ENCODE data around the gene CADM4.

- TF ChIP-seq CTCF (IDR thresholded peaks at IDR 0.05; ENCODE audit: low read depth, low read length, poor library complexity, severe bottlenecking), result no peak
- no peak for TF ChIP-seq EZH2phosphoT487 (IDR thresholded peaks at IDR 0.05; ENCODE audit: borderline replicate concordance, low read length)
These were observed 27.3 kb downstream of the CADM4 start for GRCh38 chr19:43612374-43612773.
